Measurements from ENCODE around the gene ALDH4A1. TPM values are rescaled to one million over a fixed set of nuclear protein-coding genes. Genes with fewer than 3 reads are reported as not detected.

Gene ALDH4A1, protein sequence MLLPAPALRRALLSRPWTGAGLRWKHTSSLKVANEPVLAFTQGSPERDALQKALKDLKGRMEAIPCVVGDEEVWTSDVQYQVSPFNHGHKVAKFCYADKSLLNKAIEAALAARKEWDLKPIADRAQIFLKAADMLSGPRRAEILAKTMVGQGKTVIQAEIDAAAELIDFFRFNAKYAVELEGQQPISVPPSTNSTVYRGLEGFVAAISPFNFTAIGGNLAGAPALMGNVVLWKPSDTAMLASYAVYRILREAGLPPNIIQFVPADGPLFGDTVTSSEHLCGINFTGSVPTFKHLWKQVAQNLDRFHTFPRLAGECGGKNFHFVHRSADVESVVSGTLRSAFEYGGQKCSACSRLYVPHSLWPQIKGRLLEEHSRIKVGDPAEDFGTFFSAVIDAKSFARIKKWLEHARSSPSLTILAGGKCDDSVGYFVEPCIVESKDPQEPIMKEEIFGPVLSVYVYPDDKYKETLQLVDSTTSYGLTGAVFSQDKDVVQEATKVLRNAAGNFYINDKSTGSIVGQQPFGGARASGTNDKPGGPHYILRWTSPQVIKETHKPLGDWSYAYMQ
- polyA plus RNA-seq (2013), result 7.4 TPM

DNA sequence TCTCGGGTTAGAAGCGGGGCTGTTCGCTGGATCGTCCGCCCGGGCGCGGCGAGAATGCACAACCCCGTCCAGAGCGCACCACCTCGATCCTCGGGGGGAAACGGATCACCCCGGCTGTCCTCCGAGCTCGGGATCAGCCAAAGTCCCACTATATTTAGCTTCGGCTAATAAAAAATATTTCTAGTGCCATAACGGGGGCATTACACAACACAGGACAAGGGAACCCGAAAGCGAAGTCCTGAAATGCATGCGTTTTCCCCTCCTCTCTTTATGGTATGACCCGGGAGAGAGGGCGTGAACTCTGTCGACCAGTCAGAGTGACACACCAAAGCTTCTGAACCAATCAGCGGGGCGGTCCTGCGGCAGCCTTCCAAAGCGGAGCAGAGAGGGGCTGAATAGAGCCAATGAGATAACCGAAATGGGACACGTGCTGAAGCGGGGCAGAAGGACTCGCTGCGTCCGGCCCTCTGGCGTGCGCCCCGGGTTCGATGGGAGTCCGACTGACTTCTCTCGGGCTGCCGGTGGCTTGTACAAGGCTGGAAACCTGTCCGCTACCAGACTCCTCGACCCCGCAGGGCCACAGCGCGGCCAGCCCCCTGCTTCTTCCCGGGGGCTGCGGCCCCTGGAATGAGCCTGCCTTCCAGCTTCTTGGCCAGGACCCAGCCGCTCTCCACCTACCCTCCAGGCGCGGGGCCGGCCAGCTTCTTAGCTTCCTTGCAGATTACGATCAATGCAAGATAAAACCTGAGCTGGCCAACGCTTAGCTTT, at the start of gene ALDH4A1:
Gene ALDH4A1, minus strand, starts transcription at position 33 of the 768 bp plus-strand sequence. Its CDS starts 32 bp downstream, at position 1.
- H3K9me3 ChIP-seq (ENCODE audit: control extremely low read depth in 1 of 5, control insufficient read depth in 4 of 5, insufficient read depth in 2 of 5, low read depth in 1 of 5, low read length in 4 of 5), result no peaks in the 10 kb centered on the region
- WGBS (ENCODE audit: insufficient coverage), result under 1% methylated on average over 46 of the region's 55 CpGs
- no peaks in the 10 kb centered on the region for H3K27me3 ChIP-seq (replicated peaks in 2 of 5; ENCODE audit: control insufficient read depth in 4 of 5, insufficient read depth in 5 of 5, low read length in 4 of 5)
- H3K4me1 ChIP-seq (ENCODE audit: control extremely low read depth in 1 of 4, control insufficient read depth in 4 of 4, insufficient read depth in 4 of 4, low read length in 3 of 4), result peaks cover 10 to 57% (median 33%) of the 10 kb centered on the region in 4 experiments
- peaks cover 0 to 11% (median 0%) of the 10 kb centered on the region in 4 experiments for H3K36me3 ChIP-seq (ENCODE audit: control insufficient read depth in 4 of 4, insufficient read depth in 4 of 4, low read length in 3 of 4)
- DNase-seq, result peak; percentile 96 to 98 (median 97)
- ChIA-PET POLR2A (interaction anchor here (0.7 to 1.3 kb wide), 3 partner anchors 10 to 211 kb away, joined by 3 to 6 read pairs (median 3); no protein-coding TSS in a partner anchor), CTCF (interaction anchor here (0.8 to 3.9 kb wide), 9 partner anchors 9 to 202 kb away, joined by 3 to 20 read pairs (median 4); no protein-coding TSS in a partner anchor)
- H3K4me3 ChIP-seq (ENCODE audit: control insufficient read depth in 1 of 7, extremely low read depth in 1 of 7, insufficient read depth in 4 of 7, low read depth in 2 of 7, low read length in 6 of 7), result peak within 1 kb of the TSS; percentile 62 to 91 (median 80)
- peak within 1 kb of the TSS; percentile 97 to 99 for H3K27ac ChIP-seq (ENCODE audit: insufficient read depth in 1 of 2, low read depth in 1 of 2, low read length in 2 of 2, poor library complexity in 1 of 2, severe bottlenecking in 2 of 2)

DNA sequence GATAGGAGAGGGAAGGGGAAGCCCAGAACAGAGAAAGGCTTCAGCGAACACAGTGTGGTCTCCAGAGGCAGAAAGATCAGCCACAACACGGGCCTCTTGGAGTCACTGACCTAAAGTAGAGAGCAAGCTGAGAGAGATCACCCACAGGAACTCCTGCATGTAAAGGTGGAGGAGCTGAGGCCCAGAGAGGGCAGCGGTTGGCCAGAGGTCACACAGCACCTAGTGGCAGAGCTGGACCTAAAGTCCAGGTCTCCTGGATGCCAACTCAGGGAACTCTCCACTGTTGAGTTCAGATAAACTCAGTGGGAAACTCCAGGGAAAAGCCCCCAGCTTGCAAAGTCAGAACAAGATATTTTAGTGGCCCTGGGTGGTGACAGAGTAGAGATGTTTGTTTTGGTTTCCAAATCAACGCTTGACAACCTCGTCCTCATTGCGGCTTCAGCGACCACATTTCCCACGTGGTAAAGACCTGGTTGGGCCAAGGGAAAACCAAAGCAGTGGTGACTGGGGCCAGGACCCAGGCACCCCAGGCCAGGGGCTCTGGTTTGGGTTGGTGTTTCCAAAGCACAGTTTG, 49.5 kb upstream of the ALDH4A1 start:
- Histone ChIP-seq H3K36me3 (ENCODE audit: control insufficient read depth in 4 of 4, insufficient read depth in 4 of 4, low read length in 3 of 4) (peaks cover 0 to 7% (median 0%) of the 10 kb centered on the region in 4 experiments), H3K4me3 (ENCODE audit: control insufficient read depth in 1 of 7, extremely low read depth in 1 of 7, insufficient read depth in 4 of 7, low read depth in 2 of 7, low read length in 6 of 7) (peak overlapping the region in 4 of 7 experiments; percentile 34 to 76 (median 64)), H3K4me1 (ENCODE audit: control extremely low read depth in 1 of 4, control insufficient read depth in 4 of 4, insufficient read depth in 4 of 4, low read length in 3 of 4) (peaks cover 16 to 89% (median 87%) of the 10 kb centered on the region in 4 experiments), H3K9me3 (ENCODE audit: control extremely low read depth in 1 of 5, control insufficient read depth in 4 of 5, insufficient read depth in 2 of 5, low read depth in 1 of 5, low read length in 4 of 5) (no peaks in the 10 kb centered on the region), H3K27me3 (replicated peaks in 2 of 5; ENCODE audit: control insufficient read depth in 4 of 5, insufficient read depth in 5 of 5, low read length in 4 of 5) (no peaks in the 10 kb centered on the region), H3K27ac (ENCODE audit: insufficient read depth in 1 of 2, low read depth in 1 of 2, low read length in 2 of 2, poor library complexity in 1 of 2, severe bottlenecking in 2 of 2) (peak overlapping the region; percentile 96 to 98)
- 20% methylated on average over 8 of the region's 8 CpGs for WGBS (ENCODE audit: insufficient coverage)
- peak; percentile 90 to 97 (median 96) for DNase-seq
- POLR2A ChIA-PET, result interaction anchor here (0.7 to 2.1 kb wide), 5 partner anchors 25 to 44 kb away, joined by 3 to 16 read pairs (median 6); no protein-coding TSS in a partner anchor
- CTCF ChIA-PET, result interaction anchor here (0.8 to 8.4 kb wide), 5 partner anchors 8 to 44 kb away, joined by 3 to 86 read pairs (median 7); no protein-coding TSS in a partner anchor

DNA sequence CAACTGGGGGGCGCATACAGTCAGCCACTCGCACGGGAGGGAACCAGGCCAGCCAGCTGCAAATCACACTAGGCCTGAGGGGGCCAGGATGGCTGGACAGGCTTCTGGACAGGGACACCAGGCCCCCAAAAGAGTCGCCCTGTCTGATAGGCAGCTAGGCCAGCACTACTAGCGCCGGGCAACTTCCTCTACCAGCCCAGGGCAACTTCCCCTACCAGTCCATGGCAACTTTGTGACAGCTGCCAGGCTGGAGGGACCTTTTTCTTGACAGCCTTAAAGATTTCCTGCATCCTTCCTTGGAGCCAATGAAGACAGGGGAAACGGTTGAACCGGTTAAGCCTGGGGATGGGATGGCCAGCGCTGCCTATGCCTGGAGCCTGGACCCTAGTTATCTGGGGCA, 49.1 kb upstream of the ALDH4A1 start:
- peaks cover 16 to 90% (median 89%) of the 10 kb centered on the region in 4 experiments for H3K4me1 ChIP-seq (ENCODE audit: control extremely low read depth in 1 of 4, control insufficient read depth in 4 of 4, insufficient read depth in 4 of 4, low read length in 3 of 4)
- DNase-seq, result peak in 2 of 3 donors; percentile 76 to 82
- H3K36me3 ChIP-seq (ENCODE audit: control insufficient read depth in 4 of 4, insufficient read depth in 4 of 4, low read length in 3 of 4), result peaks cover 0 to 7% (median 0%) of the 10 kb centered on the region in 4 experiments
- WGBS (ENCODE audit: insufficient coverage), result 28% methylated on average over 9 of the region's 9 CpGs
- no peaks in the 10 kb centered on the region for H3K27me3 ChIP-seq (replicated peaks in 2 of 5; ENCODE audit: control insufficient read depth in 4 of 5, insufficient read depth in 5 of 5, low read length in 4 of 5)
- peak overlapping the region; percentile 96 to 98 for H3K27ac ChIP-seq (ENCODE audit: insufficient read depth in 1 of 2, low read depth in 1 of 2, low read length in 2 of 2, poor library complexity in 1 of 2, severe bottlenecking in 2 of 2)
- ChIA-PET CTCF (interaction anchor here (0.9 to 8.4 kb wide), 5 partner anchors 12 to 59 kb away, joined by 3 to 86 read pairs (median 7); no protein-coding TSS in a partner anchor), POLR2A (interaction anchor here (1.6 to 2.1 kb wide), 4 partner anchors 21 to 38 kb away, joined by 4 to 16 read pairs (median 8); no protein-coding TSS in a partner anchor)
- H3K4me3 ChIP-seq (ENCODE audit: control insufficient read depth in 1 of 7, extremely low read depth in 1 of 7, insufficient read depth in 4 of 7, low read depth in 2 of 7, low read length in 6 of 7), result peak overlapping the region in 5 of 7 experiments; percentile 47 to 76 (median 57)
- H3K9me3 ChIP-seq (ENCODE audit: control extremely low read depth in 1 of 5, control insufficient read depth in 4 of 5, insufficient read depth in 2 of 5, low read depth in 1 of 5, low read length in 4 of 5), result no peaks in the 10 kb centered on the region

DNA sequence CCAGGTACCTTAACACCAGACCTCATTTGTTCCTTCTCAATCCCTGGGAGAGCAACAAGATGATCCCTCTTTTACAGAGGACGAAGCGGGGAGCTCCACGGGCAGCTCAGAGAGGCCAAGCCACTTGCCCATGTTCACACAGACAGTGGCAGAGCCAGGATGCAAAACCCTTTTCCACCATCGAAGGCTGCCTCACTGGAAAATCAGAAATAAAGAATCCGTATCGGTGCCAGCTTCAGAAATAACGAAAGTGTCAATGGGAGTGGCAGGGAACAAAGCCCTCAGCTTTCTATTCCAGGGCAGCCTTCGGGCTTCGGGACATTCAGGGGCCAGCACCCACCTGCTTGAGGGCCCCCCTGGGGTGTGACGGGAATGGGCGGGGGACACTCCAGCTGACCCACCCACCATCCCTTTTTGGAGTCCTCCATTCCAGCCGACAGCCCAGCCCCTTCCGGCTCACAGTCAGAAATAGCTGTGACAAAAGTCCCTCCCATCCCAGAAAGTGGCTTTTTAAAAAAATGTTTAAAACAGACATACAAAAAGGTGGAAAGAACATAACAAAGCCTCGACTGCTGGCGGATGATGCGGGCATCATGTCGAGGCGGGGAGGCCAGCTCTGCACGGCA, 48.2 kb upstream of the ALDH4A1 start:
- Histone ChIP-seq H3K4me1 (ENCODE audit: control extremely low read depth in 1 of 4, control insufficient read depth in 4 of 4, insufficient read depth in 4 of 4, low read length in 3 of 4) (peaks cover 16 to 97% (median 94%) of the 10 kb centered on the region in 4 experiments), H3K9me3 (ENCODE audit: control extremely low read depth in 1 of 5, control insufficient read depth in 4 of 5, insufficient read depth in 2 of 5, low read depth in 1 of 5, low read length in 4 of 5) (no peaks in the 10 kb centered on the region), H3K36me3 (ENCODE audit: control insufficient read depth in 4 of 4, insufficient read depth in 4 of 4, low read length in 3 of 4) (peaks cover 0 to 7% (median 0%) of the 10 kb centered on the region in 4 experiments), H3K4me3 (ENCODE audit: control insufficient read depth in 1 of 7, extremely low read depth in 1 of 7, insufficient read depth in 4 of 7, low read depth in 2 of 7, low read length in 6 of 7) (peak overlapping the region; percentile 28 to 76 (median 57)), H3K27ac (ENCODE audit: insufficient read depth in 1 of 2, low read depth in 1 of 2, low read length in 2 of 2, poor library complexity in 1 of 2, severe bottlenecking in 2 of 2) (peak overlapping the region; percentile 96 to 98), H3K27me3 (replicated peaks in 2 of 5; ENCODE audit: control insufficient read depth in 4 of 5, insufficient read depth in 5 of 5, low read length in 4 of 5) (no peaks in the 10 kb centered on the region)
- CTCF ChIA-PET, result interaction anchor here (0.6 to 8.4 kb wide), 13 partner anchors 13 to 65 kb away, joined by 3 to 86 read pairs (median 3); no protein-coding TSS in a partner anchor
- POLR2A ChIA-PET, result interaction anchor here (1.0 to 2.1 kb wide), 4 partner anchors 20 to 37 kb away, joined by 4 to 16 read pairs (median 6); no protein-coding TSS in a partner anchor
- WGBS (ENCODE audit: insufficient coverage), result 5% methylated on average over 17 of the region's 19 CpGs
- DNase-seq, result peak in 2 of 3 donors; percentile 29 to 37

DNA sequence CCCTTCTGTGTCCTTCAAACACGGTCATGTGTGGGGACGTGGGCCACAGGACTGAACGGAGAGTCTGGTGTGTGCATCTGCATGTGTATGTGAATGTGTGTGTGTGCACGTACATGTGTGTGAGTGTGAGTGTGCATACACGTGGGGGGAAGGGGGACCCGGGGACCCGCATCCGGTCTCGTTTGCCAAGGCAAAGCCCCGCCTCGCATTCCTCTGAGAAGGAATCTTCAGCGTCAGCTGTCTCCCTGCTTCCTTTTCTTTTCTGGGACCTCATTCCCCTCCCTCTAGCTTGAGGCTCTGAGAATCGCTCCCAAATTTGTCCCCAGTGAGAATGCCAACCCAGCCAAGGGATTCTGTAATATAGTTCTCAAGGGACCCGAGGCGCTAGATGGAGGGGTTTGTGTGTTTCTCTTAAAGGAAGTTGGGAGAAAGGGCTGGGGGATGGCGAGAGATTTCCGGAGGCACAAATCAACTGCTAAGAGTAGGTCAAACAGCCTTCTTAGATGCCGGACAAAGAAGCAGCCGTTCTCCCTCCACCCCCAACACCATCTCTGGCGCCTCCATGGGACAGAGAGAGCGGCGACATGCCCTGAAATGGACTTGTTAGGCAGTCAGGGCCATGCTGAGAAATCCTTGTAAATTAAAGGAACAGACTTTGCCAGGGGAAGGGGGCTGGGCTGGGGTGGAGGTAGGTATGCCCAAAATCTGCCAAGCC, 47.5 kb upstream of the ALDH4A1 start:
- Histone ChIP-seq H3K9me3 (ENCODE audit: control extremely low read depth in 1 of 5, control insufficient read depth in 4 of 5, insufficient read depth in 2 of 5, low read depth in 1 of 5, low read length in 4 of 5) (no peaks in the 10 kb centered on the region), H3K4me1 (ENCODE audit: control extremely low read depth in 1 of 4, control insufficient read depth in 4 of 4, insufficient read depth in 4 of 4, low read length in 3 of 4) (peaks cover 16 to 97% (median 94%) of the 10 kb centered on the region in 4 experiments), H3K36me3 (ENCODE audit: control insufficient read depth in 4 of 4, insufficient read depth in 4 of 4, low read length in 3 of 4) (peaks cover 0 to 7% (median 0%) of the 10 kb centered on the region in 4 experiments), H3K4me3 (ENCODE audit: control insufficient read depth in 1 of 7, extremely low read depth in 1 of 7, insufficient read depth in 4 of 7, low read depth in 2 of 7, low read length in 6 of 7) (peak overlapping the region; percentile 28 to 76 (median 57)), H3K27me3 (replicated peaks in 2 of 5; ENCODE audit: control insufficient read depth in 4 of 5, insufficient read depth in 5 of 5, low read length in 4 of 5) (no peaks in the 10 kb centered on the region), H3K27ac (ENCODE audit: insufficient read depth in 1 of 2, low read depth in 1 of 2, low read length in 2 of 2, poor library complexity in 1 of 2, severe bottlenecking in 2 of 2) (peak overlapping the region; percentile 96 to 98)
- CTCF ChIA-PET, result interaction anchor here (0.7 to 8.4 kb wide), 14 partner anchors 13 to 65 kb away, joined by 3 to 86 read pairs (median 4); no protein-coding TSS in a partner anchor
- POLR2A ChIA-PET, result interaction anchor here (0.8 to 2.1 kb wide), 4 partner anchors 20 to 37 kb away, joined by 3 to 16 read pairs (median 4); no protein-coding TSS in a partner anchor
- 0% methylated on average over 10 of the region's 22 CpGs for WGBS (ENCODE audit: insufficient coverage)
- peak in 2 of 3 donors; percentile 39 to 55 for DNase-seq

Data from common myeloid progenitor, CD34-positive (primary cell).